ENCODE results near the gene BEND3.
"Not testable (repeated sequence)": the region's sequence is repeated elsewhere in the genome, so short reads cannot be mapped to it uniquely, and the experiment has no call there.

BEND3 gene

DNA sequence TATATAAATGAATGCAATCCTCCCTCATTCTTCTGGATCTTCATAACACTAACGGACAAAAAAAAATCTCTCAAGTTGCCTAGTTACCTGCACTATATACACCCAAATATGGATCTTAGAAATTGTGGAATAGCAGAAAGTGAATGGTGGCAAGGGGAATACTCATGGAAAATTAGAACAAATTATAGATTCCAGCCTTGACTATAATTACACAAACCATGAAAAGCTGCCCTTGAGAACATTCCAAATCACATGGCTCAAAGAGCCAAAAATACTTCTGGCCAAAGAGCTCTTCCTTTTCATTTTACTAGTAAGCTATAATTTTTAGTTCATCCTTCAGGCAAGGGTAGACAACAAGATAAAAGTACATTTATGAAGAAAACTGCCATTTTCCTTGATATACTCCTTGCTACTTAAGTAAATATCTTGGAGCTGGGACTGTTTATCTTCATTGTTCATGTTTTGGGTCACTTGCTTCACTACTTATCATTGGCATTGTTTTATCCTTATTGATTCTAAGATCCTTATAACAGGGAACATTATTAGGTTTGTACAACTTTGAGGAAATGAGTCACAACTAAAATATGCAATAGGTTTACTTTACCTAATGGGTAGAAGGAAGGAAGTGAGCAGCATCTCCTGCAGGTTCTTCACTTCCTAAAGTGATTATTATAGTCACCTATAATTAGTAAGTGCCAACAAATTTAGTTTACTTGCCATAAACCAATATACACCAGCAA lies 93.7 kb downstream of the BEND3 start:
- no peak for DNase-seq

DNA sequence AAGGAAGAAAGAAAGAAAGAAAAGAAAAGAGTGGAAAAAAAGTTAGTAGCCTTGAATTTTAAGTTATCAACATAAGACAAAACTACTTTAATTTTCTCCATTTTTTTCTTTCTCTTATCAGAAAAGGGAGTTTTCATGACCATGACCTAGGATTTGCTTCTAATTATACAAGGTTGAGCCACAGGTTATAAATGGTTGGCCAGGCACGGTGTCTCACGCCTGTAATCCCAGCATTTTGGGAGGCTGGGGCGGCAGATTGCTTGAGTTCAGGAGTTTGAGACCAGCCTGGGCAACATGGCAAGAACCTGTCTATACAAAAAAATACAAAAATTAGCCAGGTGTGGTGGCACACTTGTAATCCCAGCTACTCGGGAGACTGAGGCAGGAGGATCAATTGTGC lies 95.1 kb downstream of the BEND3 start:
- no peak for DNase-seq

DNA sequence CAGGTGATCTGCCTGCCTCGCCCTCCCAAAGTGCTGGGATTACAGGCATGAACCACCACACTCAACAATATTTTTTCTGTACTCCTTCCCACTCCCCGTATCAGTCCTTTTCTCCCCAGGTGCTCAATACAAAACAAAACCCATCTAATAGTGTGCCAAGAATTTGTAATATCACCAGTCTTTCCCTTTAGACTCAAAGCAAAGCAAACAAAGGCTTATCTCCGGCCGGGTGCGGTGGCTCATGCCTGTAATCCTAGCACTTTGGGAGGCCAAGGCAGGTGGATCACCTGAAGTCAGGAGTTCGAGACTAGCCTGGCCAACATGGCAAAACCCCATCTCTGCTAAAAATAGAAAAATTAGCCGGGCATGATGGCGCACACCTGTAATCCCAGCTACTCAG lies 95.7 kb downstream of the BEND3 start:
- DNase-seq: not testable (repeated sequence)

DNA sequence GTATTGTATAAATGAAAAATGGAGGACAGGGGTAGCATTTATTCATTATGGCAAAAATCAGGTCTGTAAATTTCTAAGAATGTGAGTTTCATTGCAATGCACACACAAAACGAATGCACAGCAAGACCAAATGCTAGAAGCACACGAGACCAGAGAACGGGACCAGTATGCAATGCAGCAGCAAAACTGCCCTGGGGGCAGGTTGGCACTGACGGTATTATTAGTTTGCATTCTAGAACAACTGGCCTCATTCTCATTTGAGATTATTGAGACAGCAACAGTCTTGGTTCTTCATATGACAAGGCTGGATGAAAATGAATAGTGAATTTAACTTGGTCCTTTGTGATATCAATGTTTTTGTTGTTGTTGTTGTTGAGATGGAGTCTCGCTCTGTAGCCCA lies 96.3 kb downstream of the BEND3 start:
- no peak for DNase-seq
